Stimulated activated naive CD4-positive, alpha-beta T cell (primary cell): ENCODE measurements around the gene MYLK2.
"Not testable (repeated sequence)": the region's sequence is repeated elsewhere in the genome, so short reads cannot be mapped to it uniquely, and the experiment has no call there.

Source experiments
- DNase-seq, 6 experiments: peaks; one replicate each; lab custom pipeline; 2025; lab: John Stamatoyannopoulos, UW

The MYLK2 gene

GRCh38 chr20:31815408-31816188 is 3.6 kb upstream of the MYLK2 start:
- DNase-seq, result no peak

- no peak for DNase-seq
Observed at GRCh38 chr20:31816221-31816620, 2.9 kb upstream of the MYLK2 start.

- DNase-seq, result no peak
Observed at GRCh38 chr20:31817461-31817860, 1.7 kb upstream of the MYLK2 start.

GRCh38 chr20:31818376-31818908 is 714 bp upstream of the MYLK2 start:
- DNase-seq, result no peak

GRCh38 chr20:31820228-31820627 is 1.1 kb downstream of the MYLK2 start:
- DNase-seq, result no peak

GRCh38 chr20:31821427-31821826 is 2.3 kb downstream of the MYLK2 start:
- no peak for DNase-seq

- DNase-seq, result peak; percentile 38 to 81 (median 66)
Observed at GRCh38 chr20:31822421-31823330, 3.5 kb downstream of the MYLK2 start.

- DNase-seq, result no peak
Observed at GRCh38 chr20:31823360-31824124, 4.4 kb downstream of the MYLK2 start.

GRCh38 chr20:31824125-31824485 is 4.9 kb downstream of the MYLK2 start:
- no peak for DNase-seq

GRCh38 chr20:31824554-31825313 is 5.6 kb downstream of the MYLK2 start:
- no peak for DNase-seq

- no peak for DNase-seq
Observed at GRCh38 chr20:31826074-31826473, 6.9 kb downstream of the MYLK2 start.

GRCh38 chr20:31827059-31827458 is 7.9 kb downstream of the MYLK2 start:
- DNase-seq, result no peak

- not testable (repeated sequence) for DNase-seq
Observed at GRCh38 chr20:31828016-31828415, 8.9 kb downstream of the MYLK2 start.

GRCh38 chr20:31829731-31830130 is 10.6 kb downstream of the MYLK2 start:
- no peak for DNase-seq

- no peak for DNase-seq
Observed at GRCh38 chr20:31830406-31830981, 11.3 kb downstream of the MYLK2 start.

GRCh38 chr20:31831211-31831610 is 12.1 kb downstream of the MYLK2 start:
- no peak for DNase-seq

GRCh38 chr20:31831771-31832306 is 12.7 kb downstream of the MYLK2 start:
- DNase-seq, result no peak

GRCh38 chr20:31833130-31833930 is 14.2 kb downstream of the MYLK2 start:
- peak in 4 of 6 experiments; percentile 3 to 31 (median 20) for DNase-seq

- DNase-seq, result no peak
Observed at GRCh38 chr20:31833931-31834521, 14.9 kb downstream of the MYLK2 start.
